ENCODE results near the gene FABP7. TPM values are rescaled to one million over a fixed set of nuclear protein-coding genes. Genes with fewer than 3 reads are reported as not detected.

FABP7 gene
- total and polyA plus RNA-seq, 2 donors (not counting 1 experiment from before 2014, with no cell fraction given) = not detected

GRCh38 chr6:122789182-122790027 lies 9.9 kb downstream of the FABP7 start, which contains the start of gene SMPDL3A:
TSS of gene SMPDL3A (plus strand) at chr6:122789258. CDS start at chr6:122789347, 89 bp downstream.
- Histone ChIP-seq H3K4me1 (ENCODE audit: control insufficient read depth in 2 of 2, insufficient read depth in 2 of 2, low read length in 2 of 2) (peaks cover 18 to 23% of the 10 kb centered on the region in 2 donors), H3K4me2 (replicated peaks; ENCODE audit: low read depth, low read length, poor library complexity, severe bottlenecking) (peak within 1 kb of the TSS; percentile 73), H3K27me3 (replicated peaks in 1 of 4; ENCODE audit: control extremely low read depth in 1 of 4, control insufficient read depth in 3 of 4, insufficient read depth in 4 of 4, low read length in 3 of 4) (peaks cover 0 to 15% (median 5%) of the 10 kb centered on the region in 4 experiments), H3K36me3 (replicated peaks in 1 of 2; ENCODE audit: control extremely low read depth in 1 of 2, control insufficient read depth in 1 of 2, extremely low read depth in 1 of 2, insufficient read depth in 2 of 2, low read length in 1 of 2) (no peaks in the 10 kb centered on the region), H3K79me2 (ENCODE audit: control insufficient read depth, insufficient read depth, low read length) (no peaks in the 10 kb centered on the region), H3K9me3 (ENCODE audit: control extremely low read depth in 1 of 3, control insufficient read depth in 2 of 3, insufficient read depth in 1 of 3, low read length in 2 of 3) (no peaks in the 10 kb centered on the region), H3K27ac (ENCODE audit: low read length in 2 of 2) (no peak within 1 kb of the TSS), H2AFZ (ENCODE audit: insufficient read depth, low read depth, low read length, poor library complexity, severe bottlenecking) (peak within 1 kb of the TSS; percentile 69), H3K4me3 (ENCODE audit: control extremely low read depth in 1 of 5, extremely low read depth in 1 of 5, insufficient read depth in 1 of 5, low read depth in 2 of 5, low read length in 4 of 5) (peak within 1 kb of the TSS; percentile 36 to 60 (median 57)), H3K9ac (ENCODE audit: low read length) (peak within 1 kb of the TSS; percentile 59), H4K20me1 (ENCODE audit: control insufficient read depth, insufficient read depth, low read length, poor library complexity, severe bottlenecking) (no peaks in the 10 kb centered on the region)
- peak; percentile 49 for DNase-seq
- Mint-ChIP-seq H3K4me1 (peaks cover 21% of the 10 kb centered on the region), H3K9me3 (ENCODE audit: insufficient read depth) (no peaks in the 10 kb centered on the region), H3K27me3 (peaks cover 22% of the 10 kb centered on the region), H3K27ac (peak within 1 kb of the TSS; percentile 91), H3K4me3 (peak within 1 kb of the TSS; percentile 75)
- CTCF ChIA-PET = interaction anchor here (0.7 to 1.3 kb wide), 4 partner anchors 38 to 58 kb away, joined by 3 to 5 read pairs (median 4); no protein-coding TSS in a partner anchor
- TF ChIP-seq CTCF (IDR thresholded peaks at IDR 0.05) (peak; percentile 26), EZH2 (IDR thresholded peaks at IDR 0.05; ENCODE audit: borderline replicate concordance, insufficient read depth, low read depth, low read length, poor library complexity, severe bottlenecking) (no peak)
- POLR2A ChIA-PET = interaction anchor here (1.3 kb wide), 1 partner anchor 39 kb away, joined by 3 read pairs; no protein-coding TSS in a partner anchor
- intact Hi-C loops (cut with micrococcal nuclease) = loop anchor here (2.0 kb wide), 1 partner anchor 41 kb away; no protein-coding TSS in a partner anchor
- peak; percentile 71 for ATAC-seq (ENCODE audit: low read depth)
- WGBS (ENCODE audit: insufficient coverage) = under 1% methylated on average over 69 of the region's 71 CpGs
